Hepatocyte (in vitro differentiated cells): Measurements from ENCODE around the gene SERTAD1. TPM values are rescaled to one million over a fixed set of nuclear protein-coding genes. Genes with fewer than 3 reads are reported as not detected.

Experiments
- DNase-seq: peaks from one replicate; pipeline ENCODE4 v3.0.0-alpha.2; 2016; ENCODE audit warnings: low spot score
- H2AFZ ChIP-seq: fragments of 200-600 bp; sonication (generic); 2 replicates; pipeline ENCODE4 v1.6.0; 2016; ENCODE audit warnings: antibody characterized with exemption, mild to moderate bottlenecking
- H3K27ac ChIP-seq: fragments of 200-600 bp; sonication (generic); 2 replicates; pipeline ENCODE4 v1.5.1; 2016; ENCODE audit warnings: mild to moderate bottlenecking
- H3K27me3 ChIP-seq: fragments of 200-600 bp; sonication (generic); 2 replicates; pipeline ENCODE4 v1.6.1; 2016
- H3K36me3 ChIP-seq: fragments of 200-600 bp; sonication (generic); replicated peaks from 2 replicates; pipeline ENCODE4 v1.5.1; 2016; ENCODE audit warnings: low read depth; ENCODE audit not compliant: insufficient read depth
- H3K4me1 ChIP-seq: fragments of 200-600 bp; sonication (generic); 2 replicates; pipeline ENCODE4 v1.5.1; 2016; ENCODE audit warnings: mild to moderate bottlenecking, moderate library complexity; ENCODE audit not compliant: insufficient read depth
- H3K4me2 ChIP-seq: fragments of 200-600 bp; sonication (generic); 2 replicates; pipeline ENCODE4 v1.6.0; 2016
- H3K4me3 ChIP-seq: fragments of 200-600 bp; sonication (generic); 2 replicates; pipeline ENCODE4 v1.5.1; 2016; ENCODE audit warnings: mild to moderate bottlenecking
- H3K79me2 ChIP-seq: fragments of 200-600 bp; sonication (generic); 2 replicates; pipeline ENCODE4 v1.6.0; 2017; ENCODE audit warnings: mild to moderate bottlenecking
- H3K9me2 ChIP-seq: fragments of 200-600 bp; sonication (generic); replicated peaks from 2 replicates; pipeline ENCODE4 v1.6.0; 2017; ENCODE audit warnings: mild to moderate bottlenecking; ENCODE audit not compliant: insufficient read depth
- H3K9me3 ChIP-seq: fragments of 200-600 bp; sonication (generic); 2 replicates; pipeline ENCODE4 v1.5.1; 2016; ENCODE audit warnings: low read depth, mild to moderate bottlenecking
- H4K20me1 ChIP-seq: fragments of 200-600 bp; sonication (generic); 2 replicates; pipeline ENCODE4 v1.6.0; 2016; ENCODE audit warnings: mild to moderate bottlenecking; ENCODE audit not compliant: insufficient read depth, poor library complexity, severe bottlenecking
- CTCF ChIP-seq: fragments of 200-600 bp; sonication (generic); IDR thresholded peaks from 2 replicates; pipeline ENCODE4 v1.5.1; 2016; ENCODE audit warnings: antibody characterized with exemption, mild to moderate bottlenecking; ENCODE audit not compliant: poor library complexity
- EZH2 ChIP-seq: fragments of 200-600 bp; sonication (generic); IDR thresholded peaks from 2 replicates; pipeline ENCODE4 v1.6.1; 2016; ENCODE audit warnings: antibody characterized with exemption, mild to moderate bottlenecking, borderline replicate concordance
- EZH2phosphoT487 ChIP-seq: fragments of 200-600 bp; sonication (generic); IDR thresholded peaks from one replicate; pipeline ENCODE4 v1.6.1; 2018; ENCODE audit warnings: antibody characterized with exemption, mild to moderate bottlenecking, low read depth, moderate library complexity; ENCODE audit not compliant: unreplicated experiment, severe bottlenecking
- WGBS: methylation state at CpG from one replicate; pipeline ENCODE4 v1.1.6; 2016; ENCODE audit warnings: low lambda C conversion rate; ENCODE audit errors: missing lambda C conversion rate; 5-methylcytosine and 5-hydroxymethylcytosine counted together
- polyA plus RNA-seq: library from polyadenylated mRNA; unstranded; fragments of >200 nt; fragmentation: Nextera tagmentation; extraction: Ambion mirVana; gene quantifications from 2 replicates; pipeline ENCODE4 v1.2.1, GENCODE V29; 2016
- total RNA-seq: library from RNA; depleted of rRNA; stranded (reverse); fragments of >200 nt; gene quantifications from 2 replicates; pipeline ENCODE4 v1.2.3, GENCODE V29; 2014

Gene SERTAD1
- total and polyA plus RNA-seq, 2 experiments from 2014 or later: 17.1 to 17.9 TPM

- no peaks in the 10 kb centered on the region for H3K27me3 ChIP-seq
- H4K20me1 ChIP-seq: no peaks in the 10 kb centered on the region
- H3K36me3 ChIP-seq: no peaks in the 10 kb centered on the region
- TF ChIP-seq CTCF (no peak), EZH2 (no peak), EZH2phosphoT487 (no peak)
- no peak overlapping the region for H2AFZ ChIP-seq
- no peak overlapping the region for H3K27ac ChIP-seq
- H3K9me3 ChIP-seq: no peaks in the 10 kb centered on the region
- no peak overlapping the region for H3K4me2 ChIP-seq
- H3K4me3 ChIP-seq: no peak overlapping the region
- H3K79me2 ChIP-seq: no peaks in the 10 kb centered on the region
- DNase-seq: no peak
- 93% methylated on average over 17 of the region's 20 CpGs for WGBS
- H3K4me1 ChIP-seq: no peaks in the 10 kb centered on the region
- H3K9me2 ChIP-seq: no peaks in the 10 kb centered on the region
Measured at GRCh38 chr19:40396886-40397567, 28.8 kb downstream of the SERTAD1 start.

GRCh38 chr19:40395956-40396355 lies 29.8 kb downstream of the SERTAD1 start:
- Histone ChIP-seq H3K27me3 (no peaks in the 10 kb centered on the region), H3K4me1 (no peaks in the 10 kb centered on the region), H3K9me2 (no peaks in the 10 kb centered on the region), H3K36me3 (no peaks in the 10 kb centered on the region), H2AFZ (no peak overlapping the region), H3K79me2 (no peaks in the 10 kb centered on the region), H3K4me2 (no peak overlapping the region), H3K4me3 (no peak overlapping the region), H4K20me1 (no peaks in the 10 kb centered on the region), H3K9me3 (no peaks in the 10 kb centered on the region), H3K27ac (no peak overlapping the region)
- DNase-seq: no peak
- TF ChIP-seq EZH2: no peak
- TF ChIP-seq CTCF: no peak
- no peak for TF ChIP-seq EZH2phosphoT487
- WGBS: 92% methylated on average over 14 of the region's 14 CpGs

- WGBS: 93% methylated on average over 12 of the region's 13 CpGs
- H3K4me3 ChIP-seq: no peak overlapping the region
- H3K36me3 ChIP-seq: no peaks in the 10 kb centered on the region
- no peaks in the 10 kb centered on the region for H3K27me3 ChIP-seq
- no peaks in the 10 kb centered on the region for H3K9me2 ChIP-seq
- H3K27ac ChIP-seq: no peak overlapping the region
- H3K4me1 ChIP-seq: no peaks in the 10 kb centered on the region
- no peak for DNase-seq
- H3K4me2 ChIP-seq: no peak overlapping the region
- no peaks in the 10 kb centered on the region for H3K79me2 ChIP-seq
- no peak overlapping the region for H2AFZ ChIP-seq
- no peak for TF ChIP-seq CTCF
- TF ChIP-seq EZH2: no peak
- no peak for TF ChIP-seq EZH2phosphoT487
- no peaks in the 10 kb centered on the region for H4K20me1 ChIP-seq
- H3K9me3 ChIP-seq: no peaks in the 10 kb centered on the region
Measured at GRCh38 chr19:40394816-40395210, 31.0 kb downstream of the SERTAD1 start.
